ENCODE results near the gene PCDHGC4.

PCDHGC4 gene

GRCh38 chr5:141532726-141533125 is 47.9 kb downstream of the PCDHGC4 start:
- Histone ChIP-seq H3K4me1 (ENCODE audit: low read length) (no peaks in the 10 kb centered on the region), H3K27me3 (replicated peaks; ENCODE audit: insufficient read depth, low read length) (no peaks in the 10 kb centered on the region), H3F3A (ENCODE audit: insufficient read depth, low read length) (no peaks in the 10 kb centered on the region), H3K36me3 (replicated peaks; ENCODE audit: insufficient read depth, low read length) (peaks cover 4% of the 10 kb centered on the region), H3K4me3 (ENCODE audit: low read length) (no peak overlapping the region), H3K9ac (ENCODE audit: low read length) (no peak overlapping the region), H3K4me2 (ENCODE audit: low read depth, low read length) (no peak overlapping the region), H3K27ac (ENCODE audit: low read length) (no peak overlapping the region), H2AFZ (ENCODE audit: low read length) (no peak overlapping the region), H4K20me1 (ENCODE audit: insufficient read depth, low read length) (no peaks in the 10 kb centered on the region), H3K79me2 (ENCODE audit: low read length) (no peaks in the 10 kb centered on the region), H3K9me2 (replicated peaks; ENCODE audit: insufficient read depth, low read length) (no peaks in the 10 kb centered on the region), H3K9me3 (replicated peaks; ENCODE audit: insufficient read depth, low read length) (no peaks in the 10 kb centered on the region)
- TF ChIP-seq CTCF (IDR thresholded peaks at IDR 0.05; ENCODE audit: low read length) (no peak), EZH2phosphoT487 (IDR thresholded peaks at IDR 0.05; ENCODE audit: low read length) (no peak), EZH2 (optimal IDR thresholded peaks at IDR 0.05; ENCODE audit: low read depth, low read length) (no peak)
- no peak for DNase-seq

- Histone ChIP-seq H3K27ac (ENCODE audit: low read length) (no peak overlapping the region), H3F3A (ENCODE audit: insufficient read depth, low read length) (no peaks in the 10 kb centered on the region), H3K9me3 (replicated peaks; ENCODE audit: insufficient read depth, low read length) (no peaks in the 10 kb centered on the region), H3K9me2 (replicated peaks; ENCODE audit: insufficient read depth, low read length) (no peaks in the 10 kb centered on the region), H3K4me1 (ENCODE audit: low read length) (no peaks in the 10 kb centered on the region), H3K79me2 (ENCODE audit: low read length) (no peaks in the 10 kb centered on the region), H3K4me2 (ENCODE audit: low read depth, low read length) (no peak overlapping the region), H3K9ac (ENCODE audit: low read length) (no peak overlapping the region), H3K36me3 (replicated peaks; ENCODE audit: insufficient read depth, low read length) (peaks cover 4% of the 10 kb centered on the region; the same call in 1 of the 2 replicates), H4K20me1 (ENCODE audit: insufficient read depth, low read length) (no peaks in the 10 kb centered on the region), H2AFZ (ENCODE audit: low read length) (no peak overlapping the region), H3K4me3 (ENCODE audit: low read length) (no peak overlapping the region), H3K27me3 (replicated peaks; ENCODE audit: insufficient read depth, low read length) (no peaks in the 10 kb centered on the region)
- no peak for DNase-seq
- TF ChIP-seq EZH2phosphoT487 (IDR thresholded peaks at IDR 0.05; ENCODE audit: low read length) (no peak), CTCF (IDR thresholded peaks at IDR 0.05; ENCODE audit: low read length) (no peak), EZH2 (optimal IDR thresholded peaks at IDR 0.05; ENCODE audit: low read depth, low read length) (no peak)
These were observed 49.1 kb downstream of the PCDHGC4 start for GRCh38 chr5:141533897-141534296.

GRCh38 chr5:141534492-141535213 is 49.8 kb downstream of the PCDHGC4 start:
- Histone ChIP-seq H3K27me3 (replicated peaks; ENCODE audit: insufficient read depth, low read length) (no peaks in the 10 kb centered on the region), H3K36me3 (replicated peaks; ENCODE audit: insufficient read depth, low read length) (peaks cover 4% of the 10 kb centered on the region; the same call in 1 of the 2 replicates), H3K9ac (ENCODE audit: low read length) (no peak overlapping the region), H3K4me1 (ENCODE audit: low read length) (no peaks in the 10 kb centered on the region), H3F3A (ENCODE audit: insufficient read depth, low read length) (no peaks in the 10 kb centered on the region), H2AFZ (ENCODE audit: low read length) (no peak overlapping the region), H3K79me2 (ENCODE audit: low read length) (no peaks in the 10 kb centered on the region), H3K9me3 (replicated peaks; ENCODE audit: insufficient read depth, low read length) (no peaks in the 10 kb centered on the region), H4K20me1 (ENCODE audit: insufficient read depth, low read length) (no peaks in the 10 kb centered on the region), H3K27ac (ENCODE audit: low read length) (no peak overlapping the region), H3K9me2 (replicated peaks; ENCODE audit: insufficient read depth, low read length) (no peaks in the 10 kb centered on the region), H3K4me2 (ENCODE audit: low read depth, low read length) (no peak overlapping the region), H3K4me3 (ENCODE audit: low read length) (no peak overlapping the region)
- TF ChIP-seq CTCF (IDR thresholded peaks at IDR 0.05; ENCODE audit: low read length) = no peak
- TF ChIP-seq EZH2 (optimal IDR thresholded peaks at IDR 0.05; ENCODE audit: low read depth, low read length) = no peak
- no peak for TF ChIP-seq EZH2phosphoT487 (IDR thresholded peaks at IDR 0.05; ENCODE audit: low read length)
- no peak for DNase-seq

All from MM.1S (cell line).